H1 (cell line): ENCODE data around the gene SBK2. TPM values are rescaled to one million over a fixed set of nuclear protein-coding genes. Genes with fewer than 3 reads are reported as not detected.

Experiments
- CTCF ChIA-PET: fragments of 300-600 bp; sonication (Branson Sonifier 250); formaldehyde crosslinking; loops from one replicate; lab custom pipeline; 2021; ENCODE audit not compliant: partially characterized antibody; lab: Charles Lee
- POLR2A ChIA-PET: fragments of 300-600 bp; sonication (Branson Sonifier 250); formaldehyde crosslinking; loops from one replicate; lab custom pipeline; 2021; ENCODE audit warnings: inconsistent platforms; ENCODE audit not compliant: partially characterized antibody; lab: Charles Lee
- DNase-seq, 2 experiments: peaks; one replicate each; pipeline versions ENCODE4 v3.0.0 to v3.0.0-alpha.2; 2010 to 2022; ENCODE audit warnings: low spot score in 2 of 2, low read depth in 1 of 2, mixed read lengths in 1 of 2
- FAIRE-seq: peaks from 2 replicates; lab custom pipeline; 2011; peaks lifted over from hg19 to GRCh38; lab: Jason Lieb, UNC
- H2AFZ ChIP-seq: 2 replicates; pipeline ENCODE4 v1.8.1; 2012; ENCODE audit warnings: low read length, inconsistent platforms
- H2AK5ac ChIP-seq: 2 replicates; pipeline ENCODE4 v1.6.1; 2013; ENCODE audit warnings: low read depth, low read length
- H2BK120ac ChIP-seq: replicated peaks from 2 replicates; pipeline ENCODE3; 2013; ENCODE audit warnings: low read depth, low read length, inconsistent platforms
- H2BK12ac ChIP-seq: 2 replicates; pipeline ENCODE4 v1.6.1; 2013; ENCODE audit warnings: low read depth, low read length
- H2BK15ac ChIP-seq: 2 replicates; pipeline ENCODE4 v1.6.1; 2013; ENCODE audit warnings: low read length
- H2BK20ac ChIP-seq: 2 replicates; pipeline ENCODE4 v1.6.1; 2013; ENCODE audit warnings: low read length
- H2BK5ac ChIP-seq: 2 replicates; pipeline ENCODE4 v1.6.1; 2013; ENCODE audit warnings: low read depth, low read length
- H3K14ac ChIP-seq: 2 replicates; pipeline ENCODE4 v1.6.1; 2013; ENCODE audit warnings: inconsistent platforms; ENCODE audit not compliant: insufficient read length
- H3K18ac ChIP-seq: 2 replicates; pipeline ENCODE4 v1.6.1; 2013; ENCODE audit warnings: low read length; ENCODE audit errors: extremely low read depth
- H3K23ac ChIP-seq: 2 replicates; pipeline ENCODE4 v1.6.1; 2013; ENCODE audit warnings: inconsistent platforms; ENCODE audit not compliant: insufficient read length
- H3K23me2 ChIP-seq: 2 replicates; pipeline ENCODE4 v1.6.1; 2013; ENCODE audit warnings: low read depth, low read length
- H3K27ac ChIP-seq: 2 replicates; pipeline ENCODE4 v1.6.1; 2011; ENCODE audit warnings: low read depth, low read length, inconsistent platforms
- H3K27me3 ChIP-seq, 4 experiments: replicated peaks in 1 of 4; 1 replicate in 1 of 4; 2 replicates in 3 of 4; pipeline versions ENCODE4 v1.6.1 to v1.8.1; 2011 to 2013; ENCODE audit warnings: low read length in 3 of 4, mild to moderate bottlenecking in 3 of 4, inconsistent platforms in 2 of 4, mixed read lengths in 2 of 4, moderate library complexity in 1 of 4; ENCODE audit not compliant: control insufficient read depth in 3 of 4, insufficient read depth in 3 of 4; ENCODE audit errors: extremely low read depth in 1 of 4
- H3K36me3 ChIP-seq, 4 experiments: 2 replicates each; pipeline versions ENCODE4 v1.6.1 to v1.8.1; 2011 to 2013; ENCODE audit warnings: mild to moderate bottlenecking in 4 of 4, low read length in 3 of 4, moderate library complexity in 2 of 4, control low read depth in 1 of 4, inconsistent platforms in 1 of 4; ENCODE audit not compliant: insufficient read depth in 4 of 4, control insufficient read depth in 2 of 4
- H3K4ac ChIP-seq: replicated peaks from 2 replicates; pipeline ENCODE3; 2013; ENCODE audit warnings: low read length, low read depth, mixed read lengths, inconsistent platforms; ENCODE audit not compliant: insufficient read length
- H3K4me1 ChIP-seq, 4 experiments: replicated peaks in 1 of 4; 1 replicate in 1 of 4; 2 replicates in 3 of 4; pipeline versions ENCODE4 v1.6.1 to v1.8.1; 2011 to 2013; ENCODE audit warnings: low read length in 3 of 4, inconsistent platforms in 2 of 4, mixed read lengths in 1 of 4; ENCODE audit not compliant: insufficient read depth in 4 of 4, control insufficient read depth in 3 of 4
- H3K4me2 ChIP-seq, 2 experiments: 2 replicates each; pipeline versions ENCODE4 v1.6.1 to v1.8.1; 2011 to 2013; ENCODE audit warnings: low read depth in 2 of 2, low read length in 2 of 2, control low read depth in 1 of 2, inconsistent platforms in 1 of 2, mild to moderate bottlenecking in 1 of 2; ENCODE audit not compliant: insufficient read depth in 1 of 2
- H3K4me3 ChIP-seq, 4 experiments: fragments of 200-600, 300-600 bp in 1 of 4; sonication (generic), shearing (Covaris generic), sonication (Bioruptor Twin) in 1 of 4; 2 replicates each; pipeline versions ENCODE4 v1.5.1 to v1.8.1; 2011 to 2016; ENCODE audit warnings: low read length in 4 of 4, low read depth in 3 of 4, control low read depth in 2 of 4, inconsistent platforms in 2 of 4, mild to moderate bottlenecking in 2 of 4, mixed read lengths in 1 of 4, moderate library complexity in 1 of 4; ENCODE audit not compliant: insufficient read depth in 2 of 4; ENCODE audit errors: extremely low read depth in 1 of 4
- H3K56ac ChIP-seq: replicated peaks from 2 replicates; pipeline ENCODE3; 2013; ENCODE audit warnings: low read depth, mild to moderate bottlenecking, mixed read lengths, low read length, inconsistent platforms; ENCODE audit not compliant: insufficient read length
- H3K79me1 ChIP-seq: 2 replicates; pipeline ENCODE4 v1.6.1; 2013; ENCODE audit warnings: low read depth, low read length, control low read depth
- H3K79me2 ChIP-seq, 2 experiments: 2 replicates each; pipeline versions ENCODE4 v1.6.1 to v1.8.1; 2012 to 2013; ENCODE audit warnings: low read length in 2 of 2, mild to moderate bottlenecking in 2 of 2, inconsistent platforms in 1 of 2; ENCODE audit not compliant: insufficient read depth in 2 of 2, control insufficient read depth in 1 of 2
- H3K9ac ChIP-seq, 4 experiments: replicated peaks in 1 of 4; 1 replicate in 1 of 4; 2 replicates in 3 of 4; pipeline versions ENCODE4 v1.6.1 to v1.8.1; 2011 to 2013; ENCODE audit warnings: low read depth in 3 of 4, low read length in 3 of 4, control low read depth in 2 of 4, mild to moderate bottlenecking in 2 of 4, moderate library complexity in 2 of 4, inconsistent platforms in 1 of 4; ENCODE audit errors: extremely low read depth in 1 of 4
- H3K9me3 ChIP-seq, 2 experiments: 2 replicates each; pipeline versions ENCODE4 v1.6.1 to v1.8.1; 2012 to 2013; ENCODE audit warnings: mild to moderate bottlenecking in 2 of 2, moderate library complexity in 2 of 2, control low read depth in 1 of 2, inconsistent platforms in 1 of 2, low read depth in 1 of 2, low read length in 1 of 2, mixed read lengths in 1 of 2; ENCODE audit not compliant: insufficient read depth in 2 of 2
- H4K20me1 ChIP-seq, 2 experiments: replicated peaks in 1 of 2; 2 replicates each; pipeline versions ENCODE3 to v1.8.1; 2011 to 2013; ENCODE audit warnings: inconsistent platforms in 2 of 2, low read length in 2 of 2, mild to moderate bottlenecking in 1 of 2; ENCODE audit not compliant: insufficient read depth in 2 of 2, control insufficient read depth in 1 of 2
- H4K5ac ChIP-seq: 2 replicates; pipeline ENCODE4 v1.6.1; 2013; ENCODE audit warnings: low read length, low read depth, mixed read lengths, inconsistent platforms; ENCODE audit not compliant: insufficient read length
- H4K8ac ChIP-seq: 2 replicates; pipeline ENCODE4 v1.8.0; 2013; ENCODE audit warnings: mild to moderate bottlenecking, moderate library complexity, low read length, inconsistent platforms; ENCODE audit not compliant: insufficient read depth; ENCODE audit errors: extremely low read depth
- H4K91ac ChIP-seq: replicated peaks from 2 replicates; pipeline ENCODE3; 2013; ENCODE audit warnings: low read length, mixed read lengths, inconsistent platforms; ENCODE audit not compliant: insufficient read length
- ATF2 ChIP-seq: IDR thresholded peaks from 2 replicates; pipeline ENCODE4 v1.6.1; 2012; ENCODE audit warnings: low read length, inconsistent platforms
- BRCA1 ChIP-seq: IDR thresholded peaks from 2 replicates; pipeline ENCODE4 v1.6.1; 2012; ENCODE audit warnings: low read depth, low read length, improper control_type of control experiment
- CTBP2 ChIP-seq: IDR thresholded peaks from 2 replicates; pipeline ENCODE4 v1.7.0; 2011; ENCODE audit warnings: borderline replicate concordance, mild to moderate bottlenecking, moderate library complexity, mixed read lengths, low read length; ENCODE audit not compliant: insufficient read depth, insufficient read length
- EGR1 ChIP-seq: IDR thresholded peaks from 2 replicates; pipeline ENCODE4 v1.6.1; 2011; ENCODE audit warnings: low read depth, low read length, borderline replicate concordance
- EP300 ChIP-seq, 2 experiments: IDR thresholded peaks; 1 replicate in 1 of 2; 2 replicates in 1 of 2; pipeline ENCODE4 v1.6.1; 2011 to 2012; ENCODE audit warnings: low read depth in 2 of 2, low read length in 2 of 2, mild to moderate bottlenecking in 2 of 2, borderline replicate concordance in 1 of 2, inconsistent platforms in 1 of 2, moderate library complexity in 1 of 2
- NANOG ChIP-seq: IDR thresholded peaks from 2 replicates; pipeline ENCODE4 v1.6.1; 2011; ENCODE audit warnings: low read length, low read depth, mild to moderate bottlenecking, inconsistent platforms; ENCODE audit not compliant: insufficient read depth, poor library complexity, severe bottlenecking
- RBBP5 ChIP-seq: IDR thresholded peaks from 2 replicates; pipeline ENCODE4 v1.7.1; 2012; ENCODE audit warnings: low read depth, mild to moderate bottlenecking, inconsistent platforms, low read length, moderate library complexity, borderline replicate concordance
- SP4 ChIP-seq: IDR thresholded peaks from 2 replicates; pipeline ENCODE4 v1.6.1; 2012; ENCODE audit warnings: low read length, inconsistent platforms
- YY1 ChIP-seq: IDR thresholded peaks from 2 replicates; pipeline ENCODE4 v1.6.1; 2011; ENCODE audit warnings: low read depth, mild to moderate bottlenecking, low read length
- WGBS, 2 experiments: shearing (Covaris generic) in 1 of 2; methylation state at CpG; one replicate each; pipeline versions ENCODE4 v1.1.6 to v1.1.7; 2013 to 2015; ENCODE audit warnings: low lambda C conversion rate in 2 of 2, mixed read lengths in 2 of 2, inconsistent platforms in 1 of 2, low coverage in 1 of 2, missing lambda C conversion rate in 1 of 2; ENCODE audit not compliant: insufficient replicate concordance in 2 of 2, insufficient coverage in 1 of 2, insufficient read length in 1 of 2; ENCODE audit errors: extremely low coverage in 1 of 2, missing lambda C conversion rate in 1 of 2; 5-methylcytosine and 5-hydroxymethylcytosine counted together
- polyA plus RNA-seq, 7 experiments: library from polyadenylated mRNA; depleted of rRNA in 3 of 7; stranded (reverse) in 5 of 7; unstranded in 2 of 7; fragments of >200 nt in 5 of 7; fragments of 200-250 nt in 2 of 7; gene quantifications; 1 replicate in 5 of 7; 2 replicates in 1 of 7; 4 replicates in 1 of 7; pipeline versions ENCODE4 v1.2.1 to v1.2.3, GENCODE V29; 2011 to 2013; ENCODE audit warnings: missing spikeins in 2 of 7, mixed read lengths in 2 of 7
- total RNA-seq: library from RNA; stranded (reverse); fragmentation: NEBNext Ultra II Directional; extraction: Animal tissue kit (Norgen Biotek cat#: 25700); gene quantifications from 2 replicates; pipeline ENCODE4 v1.2.1, GENCODE V29; 2021

The SBK2 gene
- total and polyA plus RNA-seq, 2 of the 8 experiments (the other 6 are each of a cell fraction or from before 2014, with no cell fraction given) = 3.2 to 4.1 TPM

- Histone ChIP-seq H3K36me3 (peaks cover 7 to 23% (median 9%) of the 10 kb centered on the region in 4 experiments; a peak in 7 of 8 replicates), H3K18ac (peak within 1 kb of the TSS; percentile 96), H3K4me3 (peak within 1 kb of the TSS; percentile 73 to 92 (median 74)), H3K23ac (no peak within 1 kb of the TSS), H2BK12ac (no peak within 1 kb of the TSS), H3K27me3 (no peaks in the 10 kb centered on the region), H4K8ac (peak within 1 kb of the TSS; percentile 97), H3K4me1 (peaks cover 0 to 2% (median 0%) of the 10 kb centered on the region in 4 experiments; a peak in 3 of 7 replicates), H4K91ac (peak within 1 kb of the TSS; percentile 85), H2AK5ac (peak within 1 kb of the TSS; percentile 75; the same call in 1 of the 2 replicates), H2BK20ac (no peak within 1 kb of the TSS; the same call in 1 of the 2 replicates), H2AFZ (no peak within 1 kb of the TSS), H2BK120ac (peak within 1 kb of the TSS; percentile 78), H2BK15ac (peak within 1 kb of the TSS; percentile 88; the same call in 1 of the 2 replicates), H2BK5ac (peak within 1 kb of the TSS; percentile 92; the same call in 1 of the 2 replicates), H4K5ac (peak within 1 kb of the TSS; percentile 100), H3K9me3 (no peaks in the 10 kb centered on the region), H3K4me2 (peak within 1 kb of the TSS; percentile 74 to 99), H3K23me2 (peaks cover 9% of the 10 kb centered on the region; the same call in 1 of the 2 replicates), H3K4ac (peak within 1 kb of the TSS; percentile 80), H3K27ac (peak within 1 kb of the TSS; percentile 81; the same call in 1 of the 2 replicates), H3K14ac (peak within 1 kb of the TSS; percentile 99), H3K9ac (peak within 1 kb of the TSS; percentile 70 to 80 (median 73)), H3K56ac (peak within 1 kb of the TSS; percentile 91), H4K20me1 (peaks cover 0 to 4% of the 10 kb centered on the region in 2 experiments), H3K79me2 (peaks cover 5 to 6% of the 10 kb centered on the region in 2 experiments; a peak in 3 of 4 replicates), H3K79me1 (peaks cover 8% of the 10 kb centered on the region; the same call in 1 of the 2 replicates)
- FAIRE-seq (no peak), DNase-seq (peak in 1 of 2 experiments; percentile 90)
- ChIA-PET POLR2A (interaction anchor here (0.6 to 2.7 kb wide), 13 partner anchors 9 to 301 kb away, joined by 3 to 27 read pairs (median 3); partner anchors contain the start of genes FIZ1, HSPBP1 and ZNF865), CTCF (interaction anchor here (1.1 to 1.4 kb wide), 3 partner anchors 24 to 114 kb away, joined by 3 to 4 read pairs (median 3); no protein-coding TSS in a partner anchor)
- 12% methylated on average over 4 of the region's 24 CpGs; no CpG with 5 or more reads in 1 of the 2 experiments for WGBS, 2 experiments
- TF ChIP-seq EP300 (IDR thresholded peaks at IDR 0.05; ENCODE audit: borderline replicate concordance in 1 of 2, low read depth in 2 of 2, low read length in 2 of 2) (peak in 1 of 2 experiments; percentile 74; a peak in 1 of 3 replicates), NANOG (no peak), BRCA1 (no peak), RBBP5 (no peak), YY1 (peak; percentile 47; the same call in 1 of the 2 replicates), EGR1 (peak; percentile 74), SP4 (no peak), CTBP2 (no peak), ATF2 (no peak)
These were observed 43.8 kb upstream of the SBK2 start, which contains the start of gene ZNF579 for GRCh38 chr19:55580628-55581144. ZNF579 (minus strand) TSS chr19:55580848; CDS start chr19:55579639, 1,209 bp downstream.
